NB4 (cell line): ENCODE measurements around the gene APOBEC2.

Experiments
- DNase-seq: peaks from one replicate; pipeline ENCODE4 v3.0.0; 2010; ENCODE audit warnings: low read depth
- H3K4me3 ChIP-seq: one replicate; pipeline ENCODE4 v1.5.1; 2011; ENCODE audit warnings: mild to moderate bottlenecking, low read depth, low read length, moderate library complexity
- MYC ChIP-seq: IDR thresholded peaks from 2 replicates; pipeline ENCODE4 v1.6.1; 2011; ENCODE audit warnings: low read depth, low read length
- POLR2A ChIP-seq: IDR thresholded peaks from 2 replicates; pipeline ENCODE4 v1.6.1; 2011; ENCODE audit warnings: mild to moderate bottlenecking; ENCODE audit not compliant: insufficient read length; ENCODE audit errors: extremely low read depth
- TF ChIP-seq, protein P1 (sequence below): IDR thresholded peaks from 2 replicates; pipeline ENCODE4 v1.6.1; 2011; ENCODE audit warnings: low read depth, low read length
- TF ChIP-seq, protein P2 (sequence below): IDR thresholded peaks from one replicate; pipeline ENCODE4 v1.5.1; 2012; ENCODE audit warnings: low read depth, low read length

Gene APOBEC2

DNA sequence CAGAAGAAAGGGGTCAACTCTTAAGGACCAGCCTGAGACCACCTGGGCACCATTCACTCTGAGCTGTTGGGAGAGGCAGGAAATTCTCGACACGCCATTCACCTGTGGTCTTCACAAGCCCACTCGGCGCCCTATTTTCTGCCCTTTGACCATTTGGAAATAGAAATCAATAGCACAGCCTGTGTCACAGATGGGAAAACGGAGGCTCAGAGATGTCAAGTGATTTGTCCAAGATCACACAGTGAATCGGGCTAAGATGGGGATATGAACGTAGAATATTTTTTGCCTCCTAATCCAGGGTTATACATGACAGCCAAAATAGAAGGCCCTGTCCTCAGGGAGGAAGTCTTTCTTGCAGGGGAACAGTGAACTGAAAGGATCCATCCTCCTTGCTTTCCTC lies 3.0 kb upstream of the APOBEC2 start:
- DNase-seq, result no peak
- H3K4me3 ChIP-seq, result no peak overlapping the region
- TF ChIP-seq, protein P1, sequence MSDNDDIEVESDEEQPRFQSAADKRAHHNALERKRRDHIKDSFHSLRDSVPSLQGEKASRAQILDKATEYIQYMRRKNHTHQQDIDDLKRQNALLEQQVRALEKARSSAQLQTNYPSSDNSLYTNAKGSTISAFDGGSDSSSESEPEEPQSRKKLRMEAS, result no peak
- no peak for TF ChIP-seq MYC
- no peak for TF ChIP-seq POLR2A
- TF ChIP-seq, protein P2, sequence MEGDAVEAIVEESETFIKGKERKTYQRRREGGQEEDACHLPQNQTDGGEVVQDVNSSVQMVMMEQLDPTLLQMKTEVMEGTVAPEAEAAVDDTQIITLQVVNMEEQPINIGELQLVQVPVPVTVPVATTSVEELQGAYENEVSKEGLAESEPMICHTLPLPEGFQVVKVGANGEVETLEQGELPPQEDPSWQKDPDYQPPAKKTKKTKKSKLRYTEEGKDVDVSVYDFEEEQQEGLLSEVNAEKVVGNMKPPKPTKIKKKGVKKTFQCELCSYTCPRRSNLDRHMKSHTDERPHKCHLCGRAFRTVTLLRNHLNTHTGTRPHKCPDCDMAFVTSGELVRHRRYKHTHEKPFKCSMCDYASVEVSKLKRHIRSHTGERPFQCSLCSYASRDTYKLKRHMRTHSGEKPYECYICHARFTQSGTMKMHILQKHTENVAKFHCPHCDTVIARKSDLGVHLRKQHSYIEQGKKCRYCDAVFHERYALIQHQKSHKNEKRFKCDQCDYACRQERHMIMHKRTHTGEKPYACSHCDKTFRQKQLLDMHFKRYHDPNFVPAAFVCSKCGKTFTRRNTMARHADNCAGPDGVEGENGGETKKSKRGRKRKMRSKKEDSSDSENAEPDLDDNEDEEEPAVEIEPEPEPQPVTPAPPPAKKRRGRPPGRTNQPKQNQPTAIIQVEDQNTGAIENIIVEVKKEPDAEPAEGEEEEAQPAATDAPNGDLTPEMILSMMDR, result no peak

DNA sequence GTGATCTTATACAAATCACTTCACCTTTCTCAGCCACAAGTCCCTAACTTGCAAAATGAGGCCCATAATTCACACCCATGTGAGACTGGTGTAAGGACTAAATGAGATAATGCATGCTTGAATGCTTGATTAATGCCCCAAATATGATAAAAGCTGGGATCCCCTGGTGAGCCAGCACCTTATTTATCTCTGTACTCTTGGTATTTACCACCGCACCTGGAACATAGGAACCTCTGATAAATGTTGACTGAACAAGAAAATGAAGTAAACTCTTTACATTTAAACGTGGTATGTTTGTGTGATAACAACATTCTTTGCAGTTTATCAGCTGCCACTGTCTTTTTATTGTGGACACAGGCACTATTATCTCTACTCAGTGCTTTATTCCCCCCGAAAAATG lies 2.5 kb upstream of the APOBEC2 start:
- no peak overlapping the region for H3K4me3 ChIP-seq
- DNase-seq, result no peak
- TF ChIP-seq, protein P1, result no peak
- TF ChIP-seq POLR2A (no peak), MYC (no peak)
- TF ChIP-seq, protein P2, result no peak

DNA sequence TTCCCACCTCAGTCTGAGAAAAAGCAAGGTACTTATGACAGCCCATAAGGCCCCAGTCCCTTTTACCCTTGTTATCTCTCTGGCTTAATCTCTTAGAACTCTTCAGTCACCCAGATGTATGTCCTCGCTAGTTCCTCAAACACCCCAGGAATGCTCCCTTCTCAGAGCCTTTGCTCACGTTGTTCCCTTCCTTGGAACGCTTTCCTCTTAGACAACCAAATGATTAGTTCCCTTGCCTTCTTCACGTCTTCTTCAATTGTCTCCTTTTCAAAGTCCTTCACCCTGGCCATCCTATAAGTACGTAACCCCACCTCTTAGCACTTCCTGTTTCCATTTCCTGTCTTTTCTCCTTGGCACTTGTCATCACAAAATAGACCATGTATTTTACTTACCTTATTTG lies 1.1 kb upstream of the APOBEC2 start:
- no peak overlapping the region for H3K4me3 ChIP-seq
- peak; percentile 66 for DNase-seq
- TF ChIP-seq MYC, result no peak
- TF ChIP-seq, protein P1, result no peak
- TF ChIP-seq, protein P2, result no peak
- TF ChIP-seq POLR2A, result no peak

DNA sequence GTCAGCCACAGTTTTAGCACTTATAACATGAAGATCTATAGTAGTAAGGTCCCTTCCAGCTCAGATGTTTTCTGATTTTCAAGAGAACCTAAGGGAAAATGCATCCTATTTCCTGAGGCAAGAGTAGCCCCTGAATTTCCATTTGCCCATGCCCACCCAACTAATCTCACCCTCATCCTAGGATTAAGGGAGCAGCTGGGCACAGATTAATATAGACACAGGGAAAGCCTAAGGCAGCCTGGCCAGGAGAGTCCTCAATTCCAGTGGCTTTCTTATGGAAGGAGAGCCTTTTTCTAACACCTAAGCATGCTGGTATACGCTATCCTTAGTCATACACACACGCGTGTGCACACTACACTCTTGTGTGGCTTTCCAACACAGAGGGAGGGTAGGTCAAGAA lies 1.5 kb downstream of the APOBEC2 start:
- no peak for DNase-seq
- TF ChIP-seq MYC, result no peak
- no peak for TF ChIP-seq POLR2A
- TF ChIP-seq, protein P2, result no peak
- H3K4me3 ChIP-seq, result no peak overlapping the region

DNA sequence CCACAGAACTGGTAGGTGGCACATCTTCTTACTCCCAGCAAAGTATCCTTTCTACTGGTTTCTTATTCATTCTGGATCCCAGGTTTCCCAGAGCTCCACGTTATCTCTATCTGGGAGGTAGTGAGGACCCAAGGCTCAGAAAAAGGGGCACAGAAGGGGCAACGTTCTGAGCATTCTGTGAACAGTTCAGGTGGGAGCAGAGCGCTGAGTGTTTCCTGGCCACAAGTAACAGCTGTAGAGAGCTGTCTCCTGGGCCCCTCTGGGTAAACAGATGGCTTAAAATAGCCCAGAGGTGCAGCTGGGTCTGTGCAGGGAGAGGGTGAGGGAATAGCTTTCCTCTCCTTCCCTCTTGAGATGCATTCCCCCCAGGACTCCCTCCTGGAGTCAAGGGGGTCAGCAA lies 2.1 kb downstream of the APOBEC2 start:
- H3K4me3 ChIP-seq, result no peak overlapping the region
- TF ChIP-seq POLR2A, result no peak
- TF ChIP-seq MYC, result no peak
- TF ChIP-seq, protein P1, result no peak
- TF ChIP-seq, protein P2, result no peak
- no peak for DNase-seq

DNA sequence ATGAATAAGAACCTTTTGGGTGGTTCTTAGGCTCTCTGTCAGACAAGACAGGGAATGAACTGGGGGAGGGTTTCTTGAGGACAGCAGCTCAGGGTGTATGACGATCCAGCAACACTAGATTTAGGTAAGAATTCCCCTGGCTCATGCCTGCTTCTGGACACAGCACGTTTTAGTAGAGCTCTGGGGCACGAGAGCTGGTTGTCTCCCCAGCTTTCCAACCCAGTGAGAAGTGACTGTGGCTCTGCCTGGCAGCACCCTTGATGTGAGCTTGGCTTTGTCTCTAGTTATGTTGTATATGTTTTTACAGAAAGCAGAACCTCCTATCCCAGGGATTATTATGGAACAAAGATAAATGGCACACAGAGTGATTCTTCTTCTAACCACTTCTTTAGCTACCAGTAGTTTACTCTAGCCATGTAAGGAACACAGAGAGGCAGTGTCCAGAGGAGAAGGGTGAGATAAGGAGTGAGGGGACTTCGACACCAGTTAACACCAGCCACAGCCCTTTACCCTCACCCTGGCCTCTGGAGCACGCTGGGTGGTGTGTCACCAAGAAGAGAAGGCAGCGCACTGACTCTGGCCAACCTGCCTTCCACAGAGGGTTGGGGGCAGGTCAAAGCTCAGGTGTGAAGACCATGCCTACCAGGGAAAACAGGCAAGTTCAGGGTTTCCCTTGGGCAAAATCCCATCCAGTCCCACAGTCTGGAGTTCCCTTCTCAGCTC lies 3.9 kb downstream of the APOBEC2 start:
- no peak overlapping the region for H3K4me3 ChIP-seq
- TF ChIP-seq MYC (no peak), POLR2A (no peak)
- TF ChIP-seq, protein P1, result no peak
- TF ChIP-seq, protein P2, result no peak
- no peak for DNase-seq
